HEK293 (cell line): Measurements from ENCODE around the gene ZDHHC14.

Experiments
- CTCF ChIA-PET: fragments of 350-600 bp; formaldehyde crosslinking; extraction: SDS; loops from one replicate; lab custom pipeline; 2021; ENCODE audit warnings: antibody characterized with exemption; lab: Yijun Ruan, JAX
- POLR2A ChIA-PET: fragments of 300-600 bp; formaldehyde crosslinking; extraction: SDS; loops from one replicate; lab custom pipeline; 2020; ENCODE audit warnings: antibody characterized with exemption, inconsistent platforms; lab: Yijun Ruan, JAX
- H3K27ac ChIP-seq: fragments of 200-500 bp; sonication (Bioruptor generic); 2 replicates; pipeline ENCODE4 v1.5.1; 2014; ENCODE audit warnings: low read depth, low read length, control low read depth, inconsistent platforms; ENCODE audit errors: extremely low read depth
- H3K36me3 ChIP-seq, 2 experiments: fragments of 200-500 bp in 1 of 2; sonication (Bioruptor generic) in 1 of 2; 1 replicate in 1 of 2; 2 replicates in 1 of 2; pipeline ENCODE4 v1.5.1; 2014 to 2017; ENCODE audit warnings: inconsistent platforms in 2 of 2, low read length in 2 of 2; ENCODE audit not compliant: control insufficient read depth in 2 of 2, insufficient read depth in 1 of 2
- H3K4me1 ChIP-seq: fragments of 200-500 bp; sonication (Bioruptor generic); 2 replicates; pipeline ENCODE4 v1.5.1; 2014; ENCODE audit warnings: mild to moderate bottlenecking, low read length, inconsistent platforms; ENCODE audit not compliant: control insufficient read depth, insufficient read depth
- H3K4me3 ChIP-seq: 2 replicates; pipeline ENCODE4 v1.5.1; 2011; ENCODE audit warnings: low read depth, mild to moderate bottlenecking, control low read depth, low read length, moderate library complexity
- H3K9me3 ChIP-seq: fragments of 200-500 bp; sonication (Bioruptor generic); 2 replicates; pipeline ENCODE4 v1.5.1; 2014; ENCODE audit warnings: low read depth, low read length, inconsistent platforms; ENCODE audit not compliant: control insufficient read depth, insufficient read depth
- RBAK ChIP-seq: fragments of 450-650 bp; formaldehyde crosslinking; IDR thresholded peaks from 2 replicates; pipeline ENCODE4 v1.5.1; 2016; ENCODE audit warnings: missing biosample characterization, missing genetic modification characterization
- TSHZ1 ChIP-seq: fragments of 450-650 bp; formaldehyde crosslinking; IDR thresholded peaks from 2 replicates; pipeline ENCODE4 v1.5.1; 2016; ENCODE audit warnings: missing biosample characterization, missing genetic modification characterization, borderline replicate concordance
- ZBTB7A ChIP-seq: fragments of 450-650 bp; formaldehyde crosslinking; IDR thresholded peaks from 2 replicates; pipeline ENCODE4 v1.5.1; 2016; ENCODE audit warnings: low read depth, missing biosample characterization, missing genetic modification characterization
- ZNF132 ChIP-seq: fragments of 450-650 bp; formaldehyde crosslinking; IDR thresholded peaks from 2 replicates; pipeline ENCODE4 v1.5.1; 2017; ENCODE audit warnings: missing biosample characterization, missing genetic modification characterization, borderline replicate concordance
- ZNF248 ChIP-seq: fragments of 450-650 bp; formaldehyde crosslinking; IDR thresholded peaks from 2 replicates; pipeline ENCODE4 v1.5.1; 2017; ENCODE audit warnings: missing biosample characterization, missing genetic modification characterization
- ZNF280C ChIP-seq: fragments of 450-650 bp; formaldehyde crosslinking; IDR thresholded peaks from 2 replicates; pipeline ENCODE4 v1.5.1; 2016; ENCODE audit warnings: missing biosample characterization, missing genetic modification characterization
- ZNF354C ChIP-seq: fragments of 450-650 bp; formaldehyde crosslinking; IDR thresholded peaks from 2 replicates; pipeline ENCODE4 v1.5.1; 2016; ENCODE audit warnings: missing biosample characterization, missing genetic modification characterization, low read depth, borderline replicate concordance
- ZNF394 ChIP-seq: fragments of 450-650 bp; formaldehyde crosslinking; IDR thresholded peaks from 2 replicates; pipeline ENCODE4 v1.5.1; 2016; ENCODE audit warnings: missing biosample characterization, missing genetic modification characterization, mild to moderate bottlenecking, moderate library complexity, borderline replicate concordance
- ZNF701 ChIP-seq: fragments of 450-650 bp; formaldehyde crosslinking; IDR thresholded peaks from 2 replicates; pipeline ENCODE4 v1.5.1; 2016; ENCODE audit warnings: missing biosample characterization, missing genetic modification characterization
- ZNF843 ChIP-seq: fragments of 450-650 bp; formaldehyde crosslinking; IDR thresholded peaks from 2 replicates; pipeline ENCODE4 v1.5.1; 2016; ENCODE audit warnings: missing biosample characterization, missing genetic modification characterization
- ZXDB ChIP-seq: fragments of 450-650 bp; formaldehyde crosslinking; IDR thresholded peaks from 2 replicates; pipeline ENCODE4 v1.5.1; 2016; ENCODE audit warnings: missing biosample characterization, missing genetic modification characterization

Gene ZDHHC14

GRCh38 chr6:157631412-157631811 lies 250.4 kb downstream of the ZDHHC14 start (continued):
- TF ChIP-seq ZNF248 (tag by site-specific recombination): no peak

- CTCF ChIA-PET: no interaction called here
- H3K4me1 ChIP-seq: no peaks in the 10 kb centered on the region; the same call in 1 of the 2 replicates
- POLR2A ChIA-PET: no interaction called here
- no peak overlapping the region for H3K27ac ChIP-seq
- H3K9me3 ChIP-seq: no peaks in the 10 kb centered on the region
- H3K4me3 ChIP-seq: no peak overlapping the region
- H3K36me3 ChIP-seq: peaks cover 0 to 3% of the 10 kb centered on the region in 2 experiments; a peak in 2 of 3 replicates
- no peak for TF ChIP-seq ZNF280C (tag by site-specific recombination)
- no peak for TF ChIP-seq ZNF132 (tag by site-specific recombination)
These were observed 251.0 kb downstream of the ZDHHC14 start for GRCh38 chr6:157631838-157632614.

- Histone ChIP-seq H3K36me3 (peaks cover 0 to 3% of the 10 kb centered on the region in 2 experiments; a peak in 2 of 3 replicates), H3K4me1 (no peaks in the 10 kb centered on the region; the same call in 1 of the 2 replicates), H3K4me3 (no peak overlapping the region), H3K27ac (no peak overlapping the region), H3K9me3 (no peaks in the 10 kb centered on the region)
- TF ChIP-seq ZBTB7A (tag by site-specific recombination): no peak
- no peak for TF ChIP-seq RBAK
- no peak for TF ChIP-seq ZNF843
- TF ChIP-seq ZXDB (tag by site-specific recombination): no peak
- POLR2A ChIA-PET: no interaction called here
- CTCF ChIA-PET: no interaction called here
These were observed 251.8 kb downstream of the ZDHHC14 start for GRCh38 chr6:157632821-157633220.

GRCh38 chr6:157634546-157634945 lies 253.6 kb downstream of the ZDHHC14 start:
- no peaks in the 10 kb centered on the region for H3K4me1 ChIP-seq
- H3K36me3 ChIP-seq: peaks cover 0 to 3% of the 10 kb centered on the region in 2 experiments; a peak in 2 of 3 replicates
- H3K4me3 ChIP-seq: no peak overlapping the region
- TF ChIP-seq ZNF701: no peak
- no peak for TF ChIP-seq ZNF354C (tag by site-specific recombination)
- no peak for TF ChIP-seq ZNF394 (tag by site-specific recombination)
- no peak for TF ChIP-seq TSHZ1 (tag by site-specific recombination)
- no peak overlapping the region for H3K27ac ChIP-seq
- CTCF ChIA-PET: interaction anchor here (0.6 to 0.7 kb wide), 2 partner anchors 310 to 1484 kb away, joined by 3 to 4 read pairs; no protein-coding TSS in a partner anchor
- H3K9me3 ChIP-seq: no peaks in the 10 kb centered on the region
- POLR2A ChIA-PET: no interaction called here
